ENCODE results near the gene TNFAIP8L3. TPM values are rescaled to one million over a fixed set of nuclear protein-coding genes. Genes with fewer than 3 reads are reported as not detected.

TNFAIP8L3 gene
- total RNA-seq = 4.1 and 5.8 TPM in 2 replicates

DNA sequence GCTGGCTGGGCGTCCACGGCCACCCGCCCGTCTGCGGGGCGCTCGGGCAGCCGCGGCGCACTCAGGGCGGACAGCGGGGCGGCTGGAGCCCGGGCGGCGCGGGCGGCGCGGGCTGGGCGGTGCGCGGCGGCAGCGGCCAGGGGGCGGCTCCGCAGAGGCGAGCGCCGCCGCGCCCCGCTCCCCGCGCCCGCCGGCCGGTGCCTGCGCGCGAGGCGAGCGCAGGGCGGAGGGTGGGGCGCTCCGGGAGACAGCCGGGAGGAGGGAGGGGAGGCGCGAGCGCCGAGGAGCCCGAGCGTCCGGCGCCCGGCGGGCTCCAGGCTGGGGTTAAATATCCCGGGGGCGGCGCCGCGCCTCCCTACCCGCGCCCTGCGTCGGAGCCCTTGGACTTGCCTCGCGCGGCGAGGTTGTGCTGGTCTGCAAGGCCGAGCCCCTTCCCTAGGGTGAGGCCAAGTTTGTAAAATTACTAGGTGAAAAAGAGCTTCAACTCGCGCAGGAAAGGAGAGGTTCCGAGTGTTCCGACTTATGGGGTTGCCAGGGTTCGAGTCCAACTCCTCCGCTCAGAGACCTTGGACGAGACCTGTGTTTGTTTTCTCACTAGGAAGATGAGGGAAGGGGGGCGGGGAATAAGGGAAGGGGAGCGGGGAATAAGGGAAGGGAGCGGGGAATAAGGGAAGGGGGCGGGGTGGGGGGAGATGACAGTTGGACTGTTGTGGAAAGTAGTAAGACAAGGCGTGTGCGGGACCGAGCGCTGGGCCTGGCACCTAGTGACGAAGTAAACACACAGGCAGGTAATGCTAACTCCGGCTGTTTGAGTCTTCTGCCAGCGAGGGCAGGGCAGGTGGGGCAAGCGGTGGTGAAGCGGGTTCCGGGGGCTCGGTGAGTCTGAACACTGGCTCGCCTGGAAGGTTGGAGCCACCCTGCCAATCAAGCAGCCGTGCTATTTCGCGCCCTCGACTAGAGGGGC lies at the start of gene TNFAIP8L3:
Gene TNFAIP8L3, minus strand, starts transcription at position 301 of the 964 bp plus-strand sequence. CDS start 311 bp downstream, outside the sequence.

Other genes starting within 250 kb of the TNFAIP8L3 start
- 5.8 and 8.7 TPM in 2 replicates for gene AP4E1, start 186.2 kb downstream of the TNFAIP8L3 start, total RNA-seq
- gene CYP19A1, start 243.7 kb upstream of the TNFAIP8L3 start, total RNA-seq = not detected in 2 replicates
- gene GLDN, start 246.7 kb upstream of the TNFAIP8L3 start, total RNA-seq = 0.29 and 0.53 TPM in 2 replicates

Measured in myometrial cell (primary cell).